ENCODE results near the gene SMARCAL1.

Gene SMARCAL1

GRCh38 chr2:216392945-216393840 lies 19.1 kb upstream of the SMARCAL1 start:
- no peak for DNase-seq (ENCODE audit: extremely low read depth, low read depth)
- no peak for TF ChIP-seq CTCF (IDR thresholded peaks at IDR 0.05; ENCODE audit: low read depth, low read length)

GRCh38 chr2:216394881-216395280 lies 17.4 kb upstream of the SMARCAL1 start:
- no peak for TF ChIP-seq CTCF (IDR thresholded peaks at IDR 0.05; ENCODE audit: low read depth, low read length)
- no peak for DNase-seq (ENCODE audit: extremely low read depth, low read depth)

GRCh38 chr2:216399621-216400020 lies 12.7 kb upstream of the SMARCAL1 start:
- no peak for TF ChIP-seq CTCF (IDR thresholded peaks at IDR 0.05; ENCODE audit: low read depth, low read length)
- no peak for DNase-seq (ENCODE audit: extremely low read depth, low read depth)

- TF ChIP-seq CTCF (IDR thresholded peaks at IDR 0.05; ENCODE audit: low read depth, low read length): no peak
- DNase-seq (ENCODE audit: extremely low read depth, low read depth): no peak
Observed at GRCh38 chr2:216402751-216403150, 9.5 kb upstream of the SMARCAL1 start.

- peak; percentile 18 for DNase-seq (ENCODE audit: extremely low read depth, low read depth)
- peak; percentile 88 for TF ChIP-seq CTCF (IDR thresholded peaks at IDR 0.05; ENCODE audit: low read depth, low read length)
Observed at GRCh38 chr2:216404010-216404618, 8.2 kb upstream of the SMARCAL1 start.

GRCh38 chr2:216405588-216405987 lies 6.7 kb upstream of the SMARCAL1 start:
- no peak for DNase-seq (ENCODE audit: extremely low read depth, low read depth)
- no peak for TF ChIP-seq CTCF (IDR thresholded peaks at IDR 0.05; ENCODE audit: low read depth, low read length)

GRCh38 chr2:216406826-216407225 lies 5.5 kb upstream of the SMARCAL1 start:
- DNase-seq (ENCODE audit: extremely low read depth, low read depth): no peak

More at GRCh38 chr2:216406826-216407225, 5.5 kb upstream of the SMARCAL1 start:
- TF ChIP-seq CTCF (IDR thresholded peaks at IDR 0.05; ENCODE audit: low read depth, low read length): no peak
